Thyroid gland (tissue), 4 donors: Measurements from ENCODE around the gene NFIB.
A peak's percentile ranks its signal among the peaks of the same experiment; 100 is the strongest.

Experiments used
- CTCF ChIP-seq, 6 experiments: fragments of 200-600 bp in 3 of 6; fragments of 450-650 bp in 3 of 6; sonication (generic) in 3 of 6; IDR thresholded peaks; one replicate each; pipeline ENCODE4 v1.5.1; 2016 to 2019; ENCODE audit warnings: antibody characterized with exemption in 6 of 6, mild to moderate bottlenecking in 2 of 6, inconsistent platforms in 1 of 6, moderate library complexity in 1 of 6
- POLR2A ChIP-seq, 2 donors: fragments of 450-650 bp; IDR thresholded peaks; one replicate each; pipeline ENCODE4 v1.6.1; 2017; ENCODE audit warnings: antibody characterized with exemption in 2 of 2, mild to moderate bottlenecking in 2 of 2, moderate library complexity in 1 of 2

GRCh38 chr9:14314929-14315874, 1.3 kb upstream of the NFIB start:
- TF ChIP-seq CTCF (IDR thresholded peaks at IDR 0.05) (peak in 2 of 6 experiments; percentile 8 to 15), POLR2A (IDR thresholded peaks at IDR 0.05) (peak; percentile 14 to 81)
